Measurements from ENCODE around the gene SEMA5A.

The SEMA5A gene

GRCh38 chr5:9168791-9169556, 376.9 kb downstream of the SEMA5A start:
- TF ChIP-seq SUZ12 (IDR thresholded peaks at IDR 0.05; ENCODE audit: extremely low read depth, insufficient read depth, insufficient read length) (no peak), YY1 (IDR thresholded peaks at IDR 0.05; ENCODE audit: insufficient read depth, insufficient read length) (no peak), ZNF274 (IDR thresholded peaks at IDR 0.05; ENCODE audit: low read depth, low read length) (no peak)
- no peaks in the 10 kb centered on the region for H3K36me3 ChIP-seq (ENCODE audit: insufficient read depth, insufficient read length, low read length)
- DNase-seq (ENCODE audit: low read depth, low spot score): no peak
- no peaks in the 10 kb centered on the region for H3K27me3 ChIP-seq (ENCODE audit: insufficient read depth, insufficient read length)
- no peak overlapping the region for H3K9ac ChIP-seq (ENCODE audit: insufficient read length, low read depth)
- no peak overlapping the region for H3K4me3 ChIP-seq (ENCODE audit: insufficient read length, low read depth)
- no peaks in the 10 kb centered on the region for H3K4me1 ChIP-seq (ENCODE audit: insufficient read depth, insufficient read length)
- no peaks in the 10 kb centered on the region for H3K9me3 ChIP-seq (ENCODE audit: insufficient read depth, low read length)

- Histone ChIP-seq H3K4me1 (ENCODE audit: insufficient read depth, insufficient read length) (no peaks in the 10 kb centered on the region), H3K9me3 (ENCODE audit: insufficient read depth, low read length) (no peaks in the 10 kb centered on the region), H3K9ac (ENCODE audit: insufficient read length, low read depth) (no peak overlapping the region), H3K4me3 (ENCODE audit: insufficient read length, low read depth) (no peak overlapping the region), H3K27me3 (ENCODE audit: insufficient read depth, insufficient read length) (no peaks in the 10 kb centered on the region), H3K36me3 (ENCODE audit: insufficient read depth, insufficient read length, low read length) (no peaks in the 10 kb centered on the region)
- no peak for DNase-seq (ENCODE audit: low read depth, low spot score)
- TF ChIP-seq SUZ12 (IDR thresholded peaks at IDR 0.05; ENCODE audit: extremely low read depth, insufficient read depth, insufficient read length) (no peak), ZNF274 (IDR thresholded peaks at IDR 0.05; ENCODE audit: low read depth, low read length) (no peak), YY1 (IDR thresholded peaks at IDR 0.05; ENCODE audit: insufficient read depth, insufficient read length) (no peak)
Measured at GRCh38 chr5:9166202-9167112, 379.4 kb downstream of the SEMA5A start.

GRCh38 chr5:9165546-9165945, 380.3 kb downstream of the SEMA5A start:
- Histone ChIP-seq H3K27me3 (ENCODE audit: insufficient read depth, insufficient read length) (no peaks in the 10 kb centered on the region), H3K36me3 (ENCODE audit: insufficient read depth, insufficient read length, low read length) (no peaks in the 10 kb centered on the region), H3K9me3 (ENCODE audit: insufficient read depth, low read length) (no peaks in the 10 kb centered on the region), H3K4me1 (ENCODE audit: insufficient read depth, insufficient read length) (no peaks in the 10 kb centered on the region), H3K9ac (ENCODE audit: insufficient read length, low read depth) (no peak overlapping the region), H3K4me3 (ENCODE audit: insufficient read length, low read depth) (no peak overlapping the region)
- TF ChIP-seq YY1 (IDR thresholded peaks at IDR 0.05; ENCODE audit: insufficient read depth, insufficient read length): no peak
- TF ChIP-seq SUZ12 (IDR thresholded peaks at IDR 0.05; ENCODE audit: extremely low read depth, insufficient read depth, insufficient read length): no peak
- no peak for TF ChIP-seq ZNF274 (IDR thresholded peaks at IDR 0.05; ENCODE audit: low read depth, low read length)
- DNase-seq (ENCODE audit: low read depth, low spot score): no peak

- Histone ChIP-seq H3K4me1 (ENCODE audit: insufficient read depth, insufficient read length) (no peaks in the 10 kb centered on the region), H3K27me3 (ENCODE audit: insufficient read depth, insufficient read length) (no peaks in the 10 kb centered on the region), H3K9me3 (ENCODE audit: insufficient read depth, low read length) (no peaks in the 10 kb centered on the region), H3K9ac (ENCODE audit: insufficient read length, low read depth) (no peak overlapping the region), H3K36me3 (ENCODE audit: insufficient read depth, insufficient read length, low read length) (no peaks in the 10 kb centered on the region), H3K4me3 (ENCODE audit: insufficient read length, low read depth) (no peak overlapping the region)
- no peak for DNase-seq (ENCODE audit: low read depth, low spot score)
- no peak for TF ChIP-seq YY1 (IDR thresholded peaks at IDR 0.05; ENCODE audit: insufficient read depth, insufficient read length)
- TF ChIP-seq ZNF274 (IDR thresholded peaks at IDR 0.05; ENCODE audit: low read depth, low read length): no peak
- no peak for TF ChIP-seq SUZ12 (IDR thresholded peaks at IDR 0.05; ENCODE audit: extremely low read depth, insufficient read depth, insufficient read length)
Measured at GRCh38 chr5:9160747-9161146, 385.1 kb downstream of the SEMA5A start.

- H3K27me3 ChIP-seq (ENCODE audit: insufficient read depth, insufficient read length): no peaks in the 10 kb centered on the region
- TF ChIP-seq ZNF274 (IDR thresholded peaks at IDR 0.05; ENCODE audit: low read depth, low read length): no peak
- no peak for TF ChIP-seq SUZ12 (IDR thresholded peaks at IDR 0.05; ENCODE audit: extremely low read depth, insufficient read depth, insufficient read length)
- TF ChIP-seq YY1 (IDR thresholded peaks at IDR 0.05; ENCODE audit: insufficient read depth, insufficient read length): no peak
- H3K9me3 ChIP-seq (ENCODE audit: insufficient read depth, low read length): no peaks in the 10 kb centered on the region
- DNase-seq (ENCODE audit: low read depth, low spot score): no peak
- H3K36me3 ChIP-seq (ENCODE audit: insufficient read depth, insufficient read length, low read length): no peaks in the 10 kb centered on the region
- H3K4me1 ChIP-seq (ENCODE audit: insufficient read depth, insufficient read length): no peaks in the 10 kb centered on the region
- H3K9ac ChIP-seq (ENCODE audit: insufficient read length, low read depth): no peak overlapping the region
- no peak overlapping the region for H3K4me3 ChIP-seq (ENCODE audit: insufficient read length, low read depth)
Measured at GRCh38 chr5:9157811-9158210, 388.1 kb downstream of the SEMA5A start.

GRCh38 chr5:9157020-9157419, 388.9 kb downstream of the SEMA5A start:
- TF ChIP-seq ZNF274 (IDR thresholded peaks at IDR 0.05; ENCODE audit: low read depth, low read length) (no peak), SUZ12 (IDR thresholded peaks at IDR 0.05; ENCODE audit: extremely low read depth, insufficient read depth, insufficient read length) (no peak), YY1 (IDR thresholded peaks at IDR 0.05; ENCODE audit: insufficient read depth, insufficient read length) (no peak)
- no peak for DNase-seq (ENCODE audit: low read depth, low spot score)
- Histone ChIP-seq H3K36me3 (ENCODE audit: insufficient read depth, insufficient read length, low read length) (no peaks in the 10 kb centered on the region), H3K4me1 (ENCODE audit: insufficient read depth, insufficient read length) (no peaks in the 10 kb centered on the region), H3K9ac (ENCODE audit: insufficient read length, low read depth) (no peak overlapping the region), H3K27me3 (ENCODE audit: insufficient read depth, insufficient read length) (no peaks in the 10 kb centered on the region), H3K9me3 (ENCODE audit: insufficient read depth, low read length) (no peaks in the 10 kb centered on the region), H3K4me3 (ENCODE audit: insufficient read length, low read depth) (no peak overlapping the region)

GRCh38 chr5:9156282-9156681, 389.6 kb downstream of the SEMA5A start:
- no peaks in the 10 kb centered on the region for H3K27me3 ChIP-seq (ENCODE audit: insufficient read depth, insufficient read length)
- no peaks in the 10 kb centered on the region for H3K4me1 ChIP-seq (ENCODE audit: insufficient read depth, insufficient read length)
- TF ChIP-seq SUZ12 (IDR thresholded peaks at IDR 0.05; ENCODE audit: extremely low read depth, insufficient read depth, insufficient read length) (no peak), ZNF274 (IDR thresholded peaks at IDR 0.05; ENCODE audit: low read depth, low read length) (no peak), YY1 (IDR thresholded peaks at IDR 0.05; ENCODE audit: insufficient read depth, insufficient read length) (no peak)
- H3K9me3 ChIP-seq (ENCODE audit: insufficient read depth, low read length): no peaks in the 10 kb centered on the region
- H3K4me3 ChIP-seq (ENCODE audit: insufficient read length, low read depth): no peak overlapping the region
- peak; percentile 9 for DNase-seq (ENCODE audit: low read depth, low spot score)
- no peak overlapping the region for H3K9ac ChIP-seq (ENCODE audit: insufficient read length, low read depth)
- no peaks in the 10 kb centered on the region for H3K36me3 ChIP-seq (ENCODE audit: insufficient read depth, insufficient read length, low read length)

Data from NT2/D1 (cell line).